ENCODE measurements around the gene EN2. TPM values are rescaled to one million over a fixed set of nuclear protein-coding genes. Genes with fewer than 3 reads are reported as not detected.

EN2 gene
- total RNA-seq, 1 experiment from 2014 or later = not detected

- Mint-ChIP-seq H3K27ac (ENCODE audit: low read depth, unreplicated experiment) (no peak overlapping the region), H3K4me1 (ENCODE audit: insufficient read depth, unreplicated experiment) (no peaks in the 10 kb centered on the region), H3K36me3 (ENCODE audit: insufficient read depth, unreplicated experiment) (no peaks in the 10 kb centered on the region), H3K27me3 (ENCODE audit: insufficient read depth, unreplicated experiment) (peaks cover 48% of the 10 kb centered on the region), H3K9me3 (ENCODE audit: unreplicated experiment) (no peaks in the 10 kb centered on the region), H3K4me3 (ENCODE audit: unreplicated experiment) (no peak overlapping the region)
- no peak for TF ChIP-seq CTCF (IDR thresholded peaks at IDR 0.05; ENCODE audit: unreplicated experiment)
- ChIA-PET CTCF (interaction anchor here (0.7 kb wide), 1 partner anchor 819 kb away, joined by 3 read pairs; no protein-coding TSS in a partner anchor), POLR2A (no interaction called here)
- BruUV-seq (replicated peaks) = no TSS peak
- intact Hi-C loops (cut with micrococcal nuclease) = no loop called here
- DNase-seq (ENCODE audit: unreplicated experiment) = no peak
Measured at GRCh38 chr7:155422151-155422550, 35.8 kb upstream of the EN2 start.

GRCh38 chr7:155422599-155423336 lies 35.2 kb upstream of the EN2 start:
- Mint-ChIP-seq H3K27me3 (ENCODE audit: insufficient read depth, unreplicated experiment) (peaks cover 48% of the 10 kb centered on the region), H3K27ac (ENCODE audit: low read depth, unreplicated experiment) (no peak overlapping the region), H3K9me3 (ENCODE audit: unreplicated experiment) (no peaks in the 10 kb centered on the region), H3K36me3 (ENCODE audit: insufficient read depth, unreplicated experiment) (no peaks in the 10 kb centered on the region), H3K4me1 (ENCODE audit: insufficient read depth, unreplicated experiment) (no peaks in the 10 kb centered on the region), H3K4me3 (ENCODE audit: unreplicated experiment) (no peak overlapping the region)
- ChIA-PET POLR2A (no interaction called here), CTCF (interaction anchor here (0.7 kb wide), 1 partner anchor 818 kb away, joined by 3 read pairs; no protein-coding TSS in a partner anchor)
- BruUV-seq (replicated peaks) = no TSS peak
- no peak for DNase-seq (ENCODE audit: unreplicated experiment)
- intact Hi-C loops (cut with micrococcal nuclease) = no loop called here
- no peak for TF ChIP-seq CTCF (IDR thresholded peaks at IDR 0.05; ENCODE audit: unreplicated experiment)

GRCh38 chr7:155423337-155424285 lies 34.3 kb upstream of the EN2 start:
- H3K27me3 Mint-ChIP-seq (ENCODE audit: insufficient read depth, unreplicated experiment) = peaks cover 48% of the 10 kb centered on the region
- no peak overlapping the region for H3K4me3 Mint-ChIP-seq (ENCODE audit: unreplicated experiment)
- H3K4me1 Mint-ChIP-seq (ENCODE audit: insufficient read depth, unreplicated experiment) = no peaks in the 10 kb centered on the region
- intact Hi-C loops (cut with micrococcal nuclease) = no loop called here
- H3K9me3 Mint-ChIP-seq (ENCODE audit: unreplicated experiment) = no peaks in the 10 kb centered on the region
- H3K36me3 Mint-ChIP-seq (ENCODE audit: insufficient read depth, unreplicated experiment) = no peaks in the 10 kb centered on the region
- H3K27ac Mint-ChIP-seq (ENCODE audit: low read depth, unreplicated experiment) = no peak overlapping the region
- POLR2A ChIA-PET = no interaction called here
- no TSS peak for BruUV-seq (replicated peaks)
- DNase-seq (ENCODE audit: unreplicated experiment) = no peak
- CTCF ChIA-PET = interaction anchor here (0.9 kb wide), 1 partner anchor 23 kb away, joined by 4 read pairs; no protein-coding TSS in a partner anchor
- TF ChIP-seq CTCF (IDR thresholded peaks at IDR 0.05; ENCODE audit: unreplicated experiment) = no peak
